AG04449 (cell line): ENCODE results near the gene BCAS1.
A peak's percentile ranks its signal among the peaks of the same experiment; 100 is the strongest.

Source experiments
- CTCF ChIA-PET: fragments of 350-600 bp; formaldehyde crosslinking; extraction: SDS; loops from one replicate; lab custom pipeline; 2021; ENCODE audit warnings: antibody characterized with exemption; lab: Yijun Ruan, JAX
- POLR2A ChIA-PET: fragments of 400-600, 350-600 bp; formaldehyde crosslinking; extraction: SDS; loops from one replicate; lab custom pipeline; 2020; ENCODE audit warnings: antibody characterized with exemption, inconsistent platforms; lab: Yijun Ruan, JAX
- DNase-seq: peaks from one replicate; pipeline ENCODE4 v3.0.0-alpha.2; 2010; ENCODE audit warnings: low read depth, low spot score
- H3K4me3 ChIP-seq: 2 replicates; pipeline ENCODE4 v1.5.1; 2011; ENCODE audit warnings: low read depth, mild to moderate bottlenecking, control low read depth, low read length
- CTCF ChIP-seq: IDR thresholded peaks from one replicate; pipeline ENCODE4 v1.5.1; 2011; ENCODE audit warnings: mild to moderate bottlenecking, moderate library complexity, low read length, control low read depth, inconsistent platforms; ENCODE audit not compliant: insufficient read depth; ENCODE audit errors: missing control alignments

The BCAS1 gene

GRCh38 chr20:53950031-53950430, 120.4 kb downstream of the BCAS1 start:
- POLR2A ChIA-PET = no interaction called here
- CTCF ChIA-PET = interaction anchor here (0.7 to 3.3 kb wide), 9 partner anchors 8 to 251 kb away, joined by 3 to 13 read pairs (median 4); no protein-coding TSS in a partner anchor
- TF ChIP-seq CTCF = no peak
- DNase-seq = no peak
- no peak overlapping the region for H3K4me3 ChIP-seq

GRCh38 chr20:53949319-53949839, 121.0 kb downstream of the BCAS1 start:
- CTCF ChIA-PET = interaction anchor here (0.7 to 3.3 kb wide), 9 partner anchors 8 to 252 kb away, joined by 3 to 13 read pairs (median 4); no protein-coding TSS in a partner anchor
- no peak for TF ChIP-seq CTCF
- peak; percentile 34 for DNase-seq
- POLR2A ChIA-PET = no interaction called here
- H3K4me3 ChIP-seq = no peak overlapping the region

- no peak for TF ChIP-seq CTCF
- DNase-seq = no peak
- H3K4me3 ChIP-seq = no peak overlapping the region
- CTCF ChIA-PET = interaction anchor here (0.8 to 1.2 kb wide), 5 partner anchors 7 to 147 kb away, joined by 3 to 5 read pairs (median 3); no protein-coding TSS in a partner anchor
- POLR2A ChIA-PET = no interaction called here
Measured at GRCh38 chr20:53948383-53949318, 121.7 kb downstream of the BCAS1 start.

- no peak for TF ChIP-seq CTCF
- no peak overlapping the region for H3K4me3 ChIP-seq
- DNase-seq = no peak
- ChIA-PET CTCF (interaction anchor here (1.0 to 1.7 kb wide), 3 partner anchors 8 to 400 kb away, joined by 3 to 6 read pairs (median 5); no protein-coding TSS in a partner anchor), POLR2A (no interaction called here)
Measured at GRCh38 chr20:53947501-53948195, 122.7 kb downstream of the BCAS1 start.

GRCh38 chr20:53946106-53946505, 124.3 kb downstream of the BCAS1 start:
- TF ChIP-seq CTCF = no peak
- CTCF ChIA-PET = interaction anchor here (1.0 to 2.7 kb wide), 4 partner anchors 114 to 398 kb away, joined by 3 to 9 read pairs (median 6); partner anchors contain the start of gene PFDN4
- H3K4me3 ChIP-seq = no peak overlapping the region
- no peak for DNase-seq
- POLR2A ChIA-PET = no interaction called here
